Transverse colon (tissue), 4 donors: Measurements from ENCODE around the gene BRSK2. TPM values are rescaled to one million over a fixed set of nuclear protein-coding genes. Genes with fewer than 3 reads are reported as not detected.

Experiments
- DNase-seq: peaks from one replicate; pipeline ENCODE4 v3.0.0-alpha.2; 2019
- H3K27ac ChIP-seq, 4 donors: fragments of 200-600 bp; sonication (generic); 2 replicates each; pipeline ENCODE4 v1.5.1; 2016 to 2018; ENCODE audit warnings: inconsistent platforms in 4 of 4
- H3K27me3 ChIP-seq: fragments of 200-600 bp; sonication (generic); 2 replicates; pipeline ENCODE4 v1.5.1; 2017; ENCODE audit warnings: inconsistent platforms
- H3K36me3 ChIP-seq, 4 donors: fragments of 200-600 bp; sonication (generic); 2 replicates each; pipeline ENCODE4 v1.5.1; 2017 to 2019; ENCODE audit warnings: inconsistent platforms in 4 of 4
- H3K4me1 ChIP-seq, 4 donors: fragments of 200-600 bp; sonication (generic); 2 replicates each; pipeline ENCODE4 v1.5.1; 2017 to 2020; ENCODE audit warnings: inconsistent platforms in 4 of 4
- H3K4me3 ChIP-seq, 4 donors: fragments of 200-600 bp; sonication (generic); 1 replicate in 1 of 4; 2 replicates in 3 of 4; pipeline versions ENCODE4 v1.5.1 to v1.6.1; 2017 to 2019; ENCODE audit warnings: inconsistent platforms in 4 of 4
- H3K9me3 ChIP-seq, 2 donors: fragments of 200-600 bp; sonication (generic); 2 replicates each; pipeline ENCODE4 v1.5.1; 2017 to 2019; ENCODE audit warnings: inconsistent platforms in 2 of 2
- CTCF ChIP-seq, 5 experiments: fragments of 200-600 bp in 3 of 5; fragments of 450-650 bp in 2 of 5; sonication (generic) in 3 of 5; IDR thresholded peaks; 1 replicate in 2 of 5; 2 replicates in 3 of 5; pipeline ENCODE4 v1.5.1; 2016 to 2017; ENCODE audit warnings: antibody characterized with exemption in 5 of 5, inconsistent platforms in 3 of 5, mild to moderate bottlenecking in 2 of 5, moderate library complexity in 1 of 5
- EP300 ChIP-seq: sonication (generic); formaldehyde crosslinking; IDR thresholded peaks from one replicate; pipeline ENCODE4 v1.6.1; 2017; ENCODE audit warnings: antibody characterized with exemption, low read depth
- POLR2A ChIP-seq: fragments of 450-650 bp; IDR thresholded peaks from one replicate; pipeline ENCODE4 v1.6.1; 2016; ENCODE audit warnings: antibody characterized with exemption, mild to moderate bottlenecking, moderate library complexity
- POLR2AphosphoS5 ChIP-seq, 3 donors: sonication (generic); formaldehyde crosslinking; IDR thresholded peaks; one replicate each; pipeline ENCODE4 v1.6.1; 2016; ENCODE audit warnings: antibody characterized with exemption in 3 of 3
- WGBS, 2 donors: methylation state at CpG; one replicate each; pipeline ENCODE4 v1.1.5; 2018; ENCODE audit warnings: low coverage in 1 of 2; 5-methylcytosine and 5-hydroxymethylcytosine counted together
- in situ Hi-C, 4 donors: fragments of 200-750 bp; cut with MboI; loops; one replicate each; pipeline versions ENCODE4 v1.15.0 to v1.15.1; 2017; ENCODE audit warnings: low sequenced_read_pairs in 3 of 4, low pct_ligation_motif_present in 1 of 4, low pct_unique_long_range_greater_than_20kb in 1 of 4
- intact Hi-C: fragments of 100-400 bp; cut with DNase I; formaldehyde crosslinking; loops from one replicate; pipeline ENCODE4 v1.15.1; 2023; ENCODE audit warnings: low total_unique reads
- total RNA-seq, 4 donors: library from RNA; depleted of rRNA; stranded (reverse); fragments of >200 nt; gene quantifications; one replicate each; pipeline ENCODE4 v1.1.0, GENCODE V29; 2016

Gene BRSK2
- total RNA-seq, 4 donors from 2014 or later, result 0.14 to 1.8 (median 0.95) TPM; not detected in 1

GRCh38 chr11:1349327-1350041 lies 40.2 kb upstream of the BRSK2 start:
- Histone ChIP-seq H3K9me3 (no peaks in the 10 kb centered on the region), H3K36me3 (no peaks in the 10 kb centered on the region), H3K4me3 (no peak overlapping the region), H3K27ac (no peak overlapping the region), H3K27me3 (peaks cover 22% of the 10 kb centered on the region), H3K4me1 (no peaks in the 10 kb centered on the region)
- no peak for DNase-seq
- intact Hi-C loops, result no loop called here
- WGBS, 2 donors, result 72% methylated on average over 29 of the region's 29 CpGs; no CpG with 5 or more reads in 1 of the 2 donors
- no peak for TF ChIP-seq EP300
- TF ChIP-seq CTCF (IDR thresholded peaks at IDR 0.05), result no peak
- no peak for TF ChIP-seq POLR2AphosphoS5 (IDR thresholded peaks at IDR 0.05)
- in situ Hi-C loops, result no loop called here

DNA sequence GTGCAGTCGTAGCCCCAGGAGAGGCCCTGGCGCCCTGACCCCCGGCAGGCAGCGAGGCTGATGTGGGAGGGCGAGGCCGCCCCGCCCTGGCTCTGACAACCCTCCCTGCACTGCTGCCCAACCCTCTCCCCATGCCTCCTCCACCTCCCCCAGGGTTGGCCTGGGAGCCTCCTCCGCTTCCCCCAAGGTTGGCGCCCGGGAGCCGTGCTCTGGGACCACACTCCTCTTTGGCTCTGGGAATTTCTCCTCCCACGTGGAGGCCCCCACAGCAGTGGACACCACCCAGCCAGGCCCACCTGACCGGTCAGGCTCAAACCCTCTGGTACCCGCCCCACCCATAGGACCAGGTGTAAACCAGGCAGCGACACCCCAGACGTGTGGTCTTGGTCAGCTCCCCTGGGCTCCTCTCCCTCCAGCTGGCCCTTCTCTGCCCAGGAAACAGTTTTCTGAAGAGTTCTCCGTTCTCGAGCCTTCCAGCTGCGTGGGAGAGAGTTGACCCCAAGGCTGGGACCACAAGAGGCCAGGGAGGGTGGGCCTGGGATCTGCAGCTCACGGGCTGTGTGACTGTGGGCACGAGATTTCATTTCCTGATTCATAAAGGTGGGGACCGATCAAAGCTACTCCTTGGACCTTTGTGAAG lies 39.5 kb upstream of the BRSK2 start:
- H3K27ac ChIP-seq, result no peak overlapping the region
- WGBS, 2 donors, result 52 to 57% methylated on average over 10 to 15 of the region's 22 CpGs
- no peak for DNase-seq
- no peaks in the 10 kb centered on the region for H3K4me1 ChIP-seq
- no peaks in the 10 kb centered on the region for H3K36me3 ChIP-seq
- intact Hi-C loops, result no loop called here
- in situ Hi-C loops, result no loop called here
- H3K27me3 ChIP-seq, result peaks cover 22% of the 10 kb centered on the region
- TF ChIP-seq POLR2AphosphoS5 (IDR thresholded peaks at IDR 0.05) (no peak), CTCF (IDR thresholded peaks at IDR 0.05) (no peak), POLR2A (no peak), EP300 (no peak)
- H3K4me3 ChIP-seq, result no peak overlapping the region
- H3K9me3 ChIP-seq, result no peaks in the 10 kb centered on the region

DNA sequence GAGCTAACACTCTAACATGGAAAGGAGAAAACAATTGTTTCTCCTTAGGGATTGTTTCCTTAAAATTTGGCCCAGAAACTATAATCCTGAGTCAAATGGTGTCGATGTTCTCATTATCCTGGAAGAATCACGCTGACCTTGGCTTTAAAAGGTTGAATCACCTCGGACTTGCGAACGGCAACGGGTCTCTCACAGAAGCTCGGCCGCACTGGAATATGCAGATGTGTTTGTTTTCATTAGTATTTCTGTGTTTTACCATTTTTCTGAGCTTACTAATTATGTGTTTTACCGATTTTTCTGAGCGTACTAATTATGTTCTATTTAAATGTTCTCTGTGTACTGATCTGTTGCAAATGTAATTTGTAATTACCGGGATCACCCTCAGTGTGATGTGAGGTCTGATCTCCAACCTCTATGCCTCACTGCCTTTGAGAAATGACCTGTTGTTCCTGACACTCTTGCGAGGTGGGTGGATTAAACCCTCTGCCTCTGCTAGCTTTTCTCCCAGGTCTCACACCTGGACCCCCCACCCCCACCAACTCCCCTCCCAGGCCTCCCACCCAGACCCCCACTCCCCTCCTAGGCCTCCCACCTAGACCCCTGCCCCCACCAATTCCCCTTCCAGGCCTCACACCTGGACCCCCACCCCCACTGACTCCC lies 38.3 kb upstream of the BRSK2 start:
- WGBS, 2 donors, result 63 to 73% methylated on average over 10 to 12 of the region's 12 CpGs
- Histone ChIP-seq H3K36me3 (no peaks in the 10 kb centered on the region), H3K27me3 (peaks cover 22% of the 10 kb centered on the region), H3K27ac (no peak overlapping the region), H3K4me1 (no peaks in the 10 kb centered on the region), H3K4me3 (no peak overlapping the region), H3K9me3 (no peaks in the 10 kb centered on the region)
- DNase-seq, result no peak
- intact Hi-C loops, result no loop called here
- TF ChIP-seq POLR2A (no peak), POLR2AphosphoS5 (IDR thresholded peaks at IDR 0.05) (no peak), EP300 (no peak), CTCF (IDR thresholded peaks at IDR 0.05) (no peak)
- in situ Hi-C loops, result no loop called here

DNA sequence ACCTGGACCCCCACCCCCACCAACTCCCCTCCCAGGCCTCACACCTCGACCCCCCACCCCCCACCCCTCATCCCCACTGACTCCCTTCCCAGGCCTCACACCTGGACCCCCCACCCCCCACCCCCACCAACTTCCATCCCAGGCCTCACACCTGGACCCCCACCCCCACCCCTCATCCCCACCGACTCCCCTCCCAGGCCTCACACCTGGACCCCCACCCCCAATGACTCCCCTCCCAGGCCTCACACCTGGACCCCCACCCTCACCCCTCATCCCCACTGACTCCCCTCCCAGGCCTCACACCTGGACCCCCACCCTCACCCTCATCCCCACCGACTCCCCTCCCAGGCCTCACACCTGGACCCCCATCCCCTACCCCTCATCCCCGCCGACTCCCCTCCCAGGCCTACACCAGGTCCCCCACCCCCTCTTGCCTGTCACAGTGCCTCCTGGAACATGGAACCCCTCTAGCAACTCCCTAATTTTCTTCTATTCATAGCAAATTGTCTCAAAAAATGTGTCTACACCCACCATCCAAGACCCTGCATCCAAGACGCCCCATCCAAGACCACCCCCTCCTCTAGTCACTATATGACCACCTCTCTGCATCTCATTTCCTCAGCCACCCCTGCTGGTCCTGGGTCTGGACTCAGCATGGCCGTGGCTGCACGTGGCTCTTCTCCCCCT lies 36.9 kb upstream of the BRSK2 start:
- TF ChIP-seq CTCF (IDR thresholded peaks at IDR 0.05) (no peak), POLR2AphosphoS5 (IDR thresholded peaks at IDR 0.05) (no peak), POLR2A (no peak), EP300 (no peak)
- Histone ChIP-seq H3K27ac (no peak overlapping the region), H3K9me3 (no peaks in the 10 kb centered on the region), H3K4me1 (no peaks in the 10 kb centered on the region), H3K4me3 (no peak overlapping the region), H3K27me3 (peaks cover 22% of the 10 kb centered on the region), H3K36me3 (no peaks in the 10 kb centered on the region)
- intact Hi-C loops (no loop called here), in situ Hi-C loops (no loop called here)
- no peak for DNase-seq
- 61 to 100% methylated on average over 1 to 6 of the region's 8 CpGs for WGBS, 2 donors
